Measurements from ENCODE around the gene TTC38.

- TF ChIP-seq MAZ (IDR thresholded peaks at IDR 0.05; ENCODE audit: borderline replicate concordance, low read depth, low read length) (no peak), POLR2A (IDR thresholded peaks at IDR 0.05; ENCODE audit: low read length) (no peak), MYC (IDR thresholded peaks at IDR 0.05; ENCODE audit: borderline replicate concordance, low read length) (no peak)
These were observed 24.9 kb downstream of the TTC38 start for GRCh38 chr22:46292732-46293131.
